NB4 (cell line): Measurements from ENCODE around the gene KAZN.

Experiments used
- DNase-seq: peaks from one replicate; pipeline ENCODE4 v3.0.0; 2010; ENCODE audit warnings: low read depth
- H3K4me3 ChIP-seq: one replicate; pipeline ENCODE4 v1.5.1; 2011; ENCODE audit warnings: mild to moderate bottlenecking, low read depth, low read length, moderate library complexity
- MYC ChIP-seq: IDR thresholded peaks from 2 replicates; pipeline ENCODE4 v1.6.1; 2011; ENCODE audit warnings: low read depth, low read length
- POLR2A ChIP-seq: IDR thresholded peaks from 2 replicates; pipeline ENCODE4 v1.6.1; 2011; ENCODE audit warnings: mild to moderate bottlenecking; ENCODE audit not compliant: insufficient read length; ENCODE audit errors: extremely low read depth
- TF ChIP-seq, protein P1 (sequence below): IDR thresholded peaks from 2 replicates; pipeline ENCODE4 v1.6.1; 2011; ENCODE audit warnings: low read depth, low read length
- TF ChIP-seq, protein P2 (sequence below): IDR thresholded peaks from one replicate; pipeline ENCODE4 v1.5.1; 2012; ENCODE audit warnings: low read depth, low read length

Gene KAZN

DNA sequence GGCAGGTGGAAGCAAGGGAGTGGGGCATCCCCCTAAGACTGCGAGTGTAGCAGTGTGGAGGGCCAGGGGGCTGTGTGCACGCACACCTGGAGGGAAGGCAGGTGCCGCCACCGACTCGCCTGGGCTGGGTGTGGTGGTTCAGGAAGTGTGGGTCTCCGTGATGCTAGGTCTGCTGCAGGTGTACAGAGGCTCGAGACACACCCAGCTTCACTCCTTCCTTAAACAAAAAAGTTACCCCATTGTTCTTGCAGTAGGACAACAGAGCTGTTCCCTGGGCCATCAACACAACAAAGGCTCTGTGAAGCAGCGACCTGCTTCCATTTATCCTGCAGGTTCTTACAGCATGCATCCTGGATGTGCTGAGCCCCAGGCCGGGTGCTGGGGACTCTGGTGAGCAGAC is 454.7 kb downstream of the KAZN start:
- TF ChIP-seq, protein P1, sequence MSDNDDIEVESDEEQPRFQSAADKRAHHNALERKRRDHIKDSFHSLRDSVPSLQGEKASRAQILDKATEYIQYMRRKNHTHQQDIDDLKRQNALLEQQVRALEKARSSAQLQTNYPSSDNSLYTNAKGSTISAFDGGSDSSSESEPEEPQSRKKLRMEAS = no peak
- DNase-seq = no peak
- H3K4me3 ChIP-seq = no peak overlapping the region

DNA sequence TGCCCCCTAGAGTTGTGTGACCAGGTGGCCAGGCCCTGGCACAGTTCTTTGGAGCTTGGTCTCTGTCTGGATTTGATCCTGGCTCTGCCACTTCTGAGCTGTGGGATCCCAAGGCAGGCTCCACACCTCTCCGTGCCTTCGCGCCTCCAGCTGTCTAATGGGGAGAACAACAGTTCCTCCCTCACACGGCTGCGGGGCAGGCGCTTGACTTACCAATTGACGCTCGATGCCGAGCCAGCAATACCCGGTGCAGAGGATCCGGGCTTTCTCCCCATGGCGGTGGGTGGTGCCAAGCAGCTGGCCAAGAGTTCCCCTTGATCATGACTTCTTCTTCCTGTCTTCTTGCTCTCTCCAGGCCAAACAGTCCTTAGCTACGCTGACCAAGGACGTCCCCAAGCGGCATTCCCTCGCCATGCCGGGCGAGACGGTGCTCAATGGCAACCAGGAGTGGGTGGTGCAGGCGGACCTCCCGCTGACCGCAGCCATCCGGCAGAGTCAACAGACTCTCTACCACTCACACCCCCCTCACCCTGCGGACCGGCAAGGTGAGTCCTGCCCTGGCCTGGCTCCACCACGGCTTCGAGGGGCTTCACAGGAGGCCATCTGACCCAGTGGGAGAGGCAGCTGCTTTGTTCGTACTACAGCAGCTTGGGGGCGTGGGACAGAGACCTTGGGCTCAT is 457.4 kb downstream of the KAZN start:
- TF ChIP-seq, protein P1 = no peak
- TF ChIP-seq MYC (no peak), POLR2A (no peak)
- TF ChIP-seq, protein P2, sequence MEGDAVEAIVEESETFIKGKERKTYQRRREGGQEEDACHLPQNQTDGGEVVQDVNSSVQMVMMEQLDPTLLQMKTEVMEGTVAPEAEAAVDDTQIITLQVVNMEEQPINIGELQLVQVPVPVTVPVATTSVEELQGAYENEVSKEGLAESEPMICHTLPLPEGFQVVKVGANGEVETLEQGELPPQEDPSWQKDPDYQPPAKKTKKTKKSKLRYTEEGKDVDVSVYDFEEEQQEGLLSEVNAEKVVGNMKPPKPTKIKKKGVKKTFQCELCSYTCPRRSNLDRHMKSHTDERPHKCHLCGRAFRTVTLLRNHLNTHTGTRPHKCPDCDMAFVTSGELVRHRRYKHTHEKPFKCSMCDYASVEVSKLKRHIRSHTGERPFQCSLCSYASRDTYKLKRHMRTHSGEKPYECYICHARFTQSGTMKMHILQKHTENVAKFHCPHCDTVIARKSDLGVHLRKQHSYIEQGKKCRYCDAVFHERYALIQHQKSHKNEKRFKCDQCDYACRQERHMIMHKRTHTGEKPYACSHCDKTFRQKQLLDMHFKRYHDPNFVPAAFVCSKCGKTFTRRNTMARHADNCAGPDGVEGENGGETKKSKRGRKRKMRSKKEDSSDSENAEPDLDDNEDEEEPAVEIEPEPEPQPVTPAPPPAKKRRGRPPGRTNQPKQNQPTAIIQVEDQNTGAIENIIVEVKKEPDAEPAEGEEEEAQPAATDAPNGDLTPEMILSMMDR = no peak
- DNase-seq = no peak

DNA sequence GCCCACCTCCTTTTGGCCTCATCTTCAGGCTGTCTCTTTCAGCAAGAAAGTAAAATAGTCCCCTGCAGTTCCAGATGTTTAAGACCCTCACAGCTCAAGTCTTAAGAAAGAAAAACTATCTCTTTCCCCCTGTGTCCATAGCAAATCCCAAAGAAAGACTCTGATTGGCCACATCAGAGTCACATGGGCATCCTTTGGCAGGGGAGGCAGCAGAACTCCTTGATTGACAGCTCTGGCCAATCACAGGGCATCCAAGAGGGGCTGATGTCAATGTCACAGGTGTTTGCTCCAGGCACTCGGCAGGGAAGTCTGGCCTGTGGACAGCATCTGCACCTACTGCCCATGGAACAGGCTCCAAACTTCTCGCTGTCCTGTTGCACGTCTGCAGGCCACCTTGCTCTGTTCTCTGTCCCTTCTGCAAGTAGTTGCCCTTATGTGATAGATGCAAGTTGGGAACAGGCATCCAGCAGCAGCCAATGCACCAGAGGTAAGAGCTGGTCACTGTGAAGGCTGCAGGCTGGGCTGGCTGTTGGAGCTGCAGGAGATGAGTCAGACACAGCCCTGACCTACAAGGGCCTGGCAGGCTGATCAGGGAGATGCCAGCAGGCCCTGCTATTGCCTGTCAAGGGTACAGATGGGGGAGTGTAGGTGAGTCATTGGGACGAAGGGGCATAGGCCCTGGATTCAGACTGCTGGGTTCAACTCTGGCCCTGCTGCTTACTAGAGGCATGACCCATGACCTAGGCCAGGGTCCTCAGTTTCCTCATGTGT is 458.2 kb downstream of the KAZN start:
- no peak for DNase-seq
- no peak overlapping the region for H3K4me3 ChIP-seq
- TF ChIP-seq, protein P1 = no peak
- TF ChIP-seq, protein P2 = no peak
- TF ChIP-seq MYC (no peak), POLR2A (no peak)

More for the DNA sequence above, 457.4 kb downstream of the KAZN start:
- no peak overlapping the region for H3K4me3 ChIP-seq

DNA sequence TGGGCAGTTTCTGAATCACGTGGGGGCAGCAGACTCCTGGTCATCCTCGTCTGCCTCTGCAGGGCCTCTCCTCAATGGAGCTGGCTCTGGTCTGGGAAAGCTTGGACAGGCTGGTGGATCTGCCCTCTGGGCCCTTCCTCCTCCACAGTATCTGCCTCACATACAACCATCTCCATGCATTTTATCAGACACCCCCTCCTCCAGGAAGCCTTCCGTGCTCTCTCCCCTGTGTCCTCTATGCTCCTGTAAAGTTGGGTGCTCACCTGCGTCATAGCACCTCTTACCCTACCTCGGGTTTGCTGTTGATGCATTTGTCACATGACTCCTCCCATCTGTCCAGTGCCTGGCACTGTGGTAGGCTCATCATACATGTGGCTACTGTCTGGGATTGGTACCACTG is 459.3 kb downstream of the KAZN start:
- TF ChIP-seq, protein P1 = no peak
- TF ChIP-seq MYC (no peak), POLR2A (no peak)
- no peak for DNase-seq
- no peak overlapping the region for H3K4me3 ChIP-seq

DNA sequence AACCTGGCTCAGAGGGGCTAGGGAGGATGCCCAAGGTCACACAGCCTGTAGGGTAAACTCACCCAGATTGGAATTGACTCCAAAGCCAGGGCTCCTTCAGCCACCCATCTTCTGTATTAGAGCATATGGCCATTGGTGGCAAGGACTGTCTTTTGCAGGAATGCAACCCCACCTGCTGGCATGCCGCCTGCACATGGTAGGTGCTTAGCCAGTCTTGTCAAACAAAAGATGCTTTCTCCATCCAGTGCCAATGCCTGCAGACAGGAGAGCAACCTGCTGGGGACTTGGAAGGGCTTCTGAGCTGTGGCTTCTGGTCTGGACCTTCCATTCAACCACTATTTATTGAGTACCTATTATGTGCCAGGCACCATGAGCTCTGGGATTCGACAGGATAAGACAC is 459.8 kb downstream of the KAZN start:
- TF ChIP-seq, protein P1 = no peak
- TF ChIP-seq POLR2A (no peak), MYC (no peak)
- TF ChIP-seq, protein P2 = no peak
- H3K4me3 ChIP-seq = no peak overlapping the region
- DNase-seq = no peak

DNA sequence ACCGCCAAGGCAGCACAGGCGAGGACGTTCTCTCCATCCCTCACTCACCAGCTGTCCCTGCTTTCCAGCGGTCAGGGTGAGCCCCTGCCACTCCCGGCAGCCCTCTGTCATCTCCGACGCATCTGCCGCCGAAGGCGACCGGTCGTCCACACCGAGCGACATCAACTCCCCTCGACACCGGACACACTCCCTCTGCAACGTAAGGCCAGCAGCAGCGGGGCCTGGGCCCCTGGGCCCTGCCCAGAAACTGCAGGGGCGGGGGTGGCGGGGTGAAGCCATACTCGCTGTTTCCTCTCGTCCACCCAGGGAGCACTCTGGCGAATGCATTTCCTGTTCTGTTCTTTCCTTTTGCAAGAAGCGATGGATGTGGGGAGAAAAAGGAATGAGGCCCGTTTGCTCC is 461.6 kb downstream of the KAZN start:
- no peak for DNase-seq
- no peak for TF ChIP-seq POLR2A
- no peak overlapping the region for H3K4me3 ChIP-seq

DNA sequence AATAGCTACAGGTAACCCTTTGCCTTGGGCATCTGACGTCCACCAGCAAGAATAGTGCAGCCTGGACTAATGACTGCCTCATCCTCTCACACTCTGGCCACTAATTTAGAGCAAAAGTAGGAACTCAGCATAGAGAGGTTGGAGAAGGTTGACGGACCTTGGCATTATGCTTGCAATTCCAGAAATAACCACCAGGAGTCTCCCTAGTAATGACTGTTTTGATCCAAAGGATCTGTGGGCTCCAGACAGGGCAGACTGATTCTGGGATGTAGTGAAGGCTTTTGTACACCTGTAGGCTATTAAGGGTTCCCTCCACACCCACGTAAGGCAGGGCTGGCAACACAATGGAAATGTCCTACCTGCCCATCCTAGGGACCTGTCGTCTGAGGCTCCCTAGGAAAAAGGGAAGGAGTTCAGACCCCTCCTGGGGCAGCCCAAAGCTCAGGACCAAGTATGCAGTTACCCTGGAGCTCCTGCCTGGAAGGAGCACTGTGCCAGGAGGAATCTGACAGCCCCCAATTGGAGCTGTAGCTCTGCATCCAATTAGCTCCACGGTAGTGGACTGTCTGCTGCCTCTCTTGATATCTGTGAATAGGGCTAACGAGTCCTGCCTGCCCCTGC is 464.1 kb downstream of the KAZN start:
- peak; percentile 36 for DNase-seq
- H3K4me3 ChIP-seq = no peak overlapping the region
- TF ChIP-seq POLR2A (no peak), MYC (no peak)
- TF ChIP-seq, protein P2 = peak; percentile 63
- TF ChIP-seq, protein P1 = no peak
